HG03520 (cell line): Measurements from ENCODE around the gene CD200.
"Not testable (repeated sequence)": the region's sequence is repeated elsewhere in the genome, so short reads cannot be mapped to it uniquely, and the experiment has no call there.

Experiments
- ATAC-seq: cut with Tn5 transposase; IDR thresholded peaks from one replicate; pipeline ENCODE4 v1.9.1; 2021; ENCODE audit warnings: mild to moderate bottlenecking, moderate library complexity; ENCODE audit not compliant: unreplicated experiment

CD200 gene

DNA sequence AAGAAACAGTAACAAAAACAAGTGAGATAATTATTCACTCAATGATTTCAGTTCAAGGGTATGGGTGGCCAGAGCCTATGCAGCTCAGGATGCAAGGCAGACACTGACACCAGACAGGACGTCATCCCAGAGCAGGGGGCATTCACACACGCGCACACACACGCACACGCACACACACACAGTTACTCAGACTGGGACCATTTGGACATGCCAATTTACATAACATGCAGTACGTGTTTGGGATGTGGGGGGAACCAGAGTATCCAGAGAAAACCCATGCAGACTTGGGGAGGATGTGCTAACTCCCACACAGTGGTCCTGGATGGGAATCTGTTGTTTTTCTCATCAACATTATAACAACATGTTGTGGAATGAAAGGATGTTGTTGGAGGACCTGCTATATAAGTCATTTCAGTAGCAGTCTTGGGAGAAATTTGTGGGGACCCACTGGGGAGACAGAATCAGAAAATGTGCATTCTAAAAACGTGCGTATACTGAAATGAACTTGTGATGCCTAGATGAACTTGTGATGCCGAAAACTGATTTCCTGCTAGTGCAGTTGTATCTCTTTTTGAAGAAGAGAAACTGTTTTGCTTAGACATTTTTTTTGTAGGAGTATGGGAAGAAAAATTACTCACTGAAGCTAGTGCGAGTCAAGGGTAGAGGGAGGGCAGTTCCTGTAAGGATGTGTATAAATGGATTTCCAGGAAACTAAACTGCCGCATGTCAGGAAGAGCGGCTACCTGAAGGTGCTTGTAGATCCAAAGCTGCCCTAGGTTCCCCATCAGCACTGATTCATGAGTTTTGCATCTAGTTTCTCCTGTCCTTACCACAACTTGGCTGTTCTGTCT lies 25.2 kb downstream of the CD200 start:
- ATAC-seq = no peak

DNA sequence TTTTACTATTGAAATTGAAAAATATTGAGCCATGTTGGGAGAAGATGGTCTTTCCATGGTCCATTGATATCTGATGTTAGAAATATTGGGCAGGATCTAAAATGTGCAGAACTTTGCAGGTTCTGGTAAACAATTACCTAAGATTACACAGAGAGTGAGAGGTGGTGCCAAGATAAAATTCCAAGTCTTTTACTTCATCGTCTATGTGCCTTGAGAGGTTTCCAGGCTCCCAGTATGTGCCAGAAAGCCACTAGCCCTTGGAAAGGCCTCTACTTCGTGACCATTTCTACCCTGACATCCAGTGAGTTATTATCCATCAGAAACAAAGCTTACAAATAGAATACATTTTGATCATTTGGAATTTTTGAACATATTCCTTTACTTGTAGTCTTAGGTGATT lies 27.6 kb downstream of the CD200 start:
- ATAC-seq = no peak

DNA sequence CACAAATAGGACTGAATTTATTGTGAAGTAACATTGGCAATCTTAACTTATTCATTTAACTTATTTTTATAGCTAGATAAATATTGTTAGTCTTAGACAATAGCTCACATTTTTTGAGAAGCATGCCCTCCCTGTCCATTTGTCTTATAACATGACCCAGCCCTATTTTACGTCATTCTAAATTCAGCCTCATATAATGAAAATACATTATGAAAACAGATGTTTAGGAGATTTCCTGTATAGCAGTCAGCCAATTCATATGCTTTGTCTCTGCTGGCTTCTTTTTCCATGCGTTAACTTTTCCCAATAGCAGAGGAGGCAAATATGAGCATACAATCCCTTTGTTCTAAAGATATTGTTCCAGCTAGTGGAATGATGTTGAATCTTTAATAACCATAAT lies 29.3 kb downstream of the CD200 start:
- no peak for ATAC-seq

DNA sequence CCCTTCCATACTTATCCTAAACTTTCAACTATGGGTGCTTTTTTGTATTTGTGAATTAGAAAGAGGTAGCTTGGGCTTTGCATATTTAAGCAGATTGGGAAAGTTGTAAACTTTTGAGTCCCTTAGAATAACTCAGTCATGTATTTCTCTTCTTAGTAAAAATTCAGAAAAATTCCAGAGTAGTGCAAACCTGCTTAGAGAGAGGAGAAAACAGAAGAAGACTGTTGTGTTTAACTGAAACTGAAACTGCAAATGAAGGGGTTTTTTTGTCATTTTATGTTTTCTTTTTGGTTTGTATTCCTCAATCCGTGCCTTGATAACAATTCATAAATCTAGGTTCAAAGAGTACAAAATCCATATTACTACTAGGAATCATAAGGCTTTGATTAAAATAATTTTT lies 31.3 kb downstream of the CD200 start:
- no peak for ATAC-seq

DNA sequence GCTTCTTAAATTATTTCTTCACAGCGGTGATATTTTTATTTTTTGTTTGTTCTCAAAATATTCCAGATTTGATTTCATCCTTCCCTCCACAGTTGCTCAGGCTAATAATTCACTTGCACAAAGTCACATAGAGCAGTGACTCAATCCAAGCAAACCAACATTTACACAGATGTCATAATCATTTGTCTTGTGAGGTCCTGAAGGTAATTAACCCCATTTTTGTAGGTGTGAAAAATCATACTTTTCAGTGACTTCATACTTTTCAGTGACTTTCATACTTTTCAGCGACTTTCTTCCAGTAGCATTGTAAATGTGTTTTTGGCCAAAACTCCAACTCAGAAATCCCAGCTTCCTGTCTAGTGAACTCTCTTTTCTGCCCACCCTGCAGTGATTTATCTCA lies 32.1 kb downstream of the CD200 start:
- no peak for ATAC-seq

DNA sequence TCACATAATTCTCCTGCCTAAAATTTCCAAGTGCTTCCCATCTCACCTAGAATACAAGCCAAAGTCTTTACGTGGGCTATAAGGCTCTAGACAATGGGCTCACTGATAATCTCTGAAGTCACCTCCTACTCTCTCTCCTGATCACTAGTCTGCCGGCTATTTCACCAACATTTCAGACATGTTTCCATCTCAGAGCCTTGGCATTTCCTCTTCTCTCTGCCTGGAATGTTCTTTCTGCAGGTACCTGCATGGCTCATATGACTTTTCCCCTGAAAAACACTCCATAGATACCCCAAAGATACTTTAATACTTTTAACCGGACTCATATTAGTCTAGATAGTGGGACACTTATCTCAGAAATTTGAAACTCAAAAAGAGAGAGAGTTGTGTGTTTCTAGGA lies 32.7 kb downstream of the CD200 start:
- ATAC-seq = no peak

DNA sequence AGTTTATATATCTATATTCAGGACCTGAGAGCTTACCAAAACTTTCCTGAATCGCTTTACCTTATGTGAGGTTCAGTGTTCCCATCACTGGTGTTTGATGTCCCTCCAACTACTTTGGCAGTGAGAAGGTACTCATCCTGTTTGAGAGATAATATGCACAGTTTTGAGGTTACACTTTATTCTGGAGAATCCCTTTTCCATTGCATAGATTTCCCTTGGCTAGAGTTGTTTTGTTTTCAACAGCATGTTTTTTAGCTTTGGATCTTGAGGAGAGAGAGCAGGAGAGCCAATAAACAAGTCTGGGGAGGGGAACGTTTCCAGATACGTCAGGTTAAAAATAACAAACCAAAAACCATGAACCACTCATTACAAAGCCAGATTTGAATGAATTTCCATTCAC lies 33.6 kb downstream of the CD200 start:
- ATAC-seq = no peak

DNA sequence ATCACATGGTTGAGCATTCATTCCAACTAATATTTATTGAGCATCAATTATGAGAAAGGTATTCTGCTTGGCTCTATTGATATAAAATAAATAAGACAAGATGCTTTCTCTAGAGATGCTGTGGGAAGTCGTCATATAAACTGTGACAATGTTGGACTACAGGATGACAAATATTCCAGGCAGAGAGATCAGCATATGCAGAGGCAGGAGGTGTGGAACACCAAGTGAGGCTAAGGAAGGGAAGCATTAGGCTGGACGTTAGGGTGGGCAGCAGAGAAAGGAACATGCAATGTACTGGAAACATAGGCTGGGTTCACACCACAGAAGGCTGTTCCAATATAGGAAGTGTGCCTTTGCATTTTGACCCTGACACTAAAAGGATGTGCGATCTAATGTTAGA lies 38.6 kb downstream of the CD200 start:
- ATAC-seq = no peak

DNA sequence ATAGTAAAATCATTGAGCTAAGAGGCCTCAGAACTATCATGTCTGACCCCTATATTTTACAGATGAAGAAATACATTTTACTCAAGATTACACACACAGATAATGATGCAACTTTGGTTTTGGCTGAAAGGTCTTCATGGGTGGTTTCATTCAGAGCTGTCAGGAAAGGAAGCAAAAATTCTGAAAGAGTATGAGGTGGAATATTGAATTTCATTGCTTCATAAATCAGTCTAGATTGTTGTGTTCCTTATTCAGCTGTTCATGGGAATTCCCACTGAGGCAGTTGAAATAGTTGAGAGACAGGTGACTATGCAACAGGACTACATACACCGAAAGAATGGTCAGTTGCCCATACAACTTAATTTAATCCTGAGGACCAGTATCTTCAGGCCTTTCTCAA lies 39.4 kb downstream of the CD200 start:
- no peak for ATAC-seq

DNA sequence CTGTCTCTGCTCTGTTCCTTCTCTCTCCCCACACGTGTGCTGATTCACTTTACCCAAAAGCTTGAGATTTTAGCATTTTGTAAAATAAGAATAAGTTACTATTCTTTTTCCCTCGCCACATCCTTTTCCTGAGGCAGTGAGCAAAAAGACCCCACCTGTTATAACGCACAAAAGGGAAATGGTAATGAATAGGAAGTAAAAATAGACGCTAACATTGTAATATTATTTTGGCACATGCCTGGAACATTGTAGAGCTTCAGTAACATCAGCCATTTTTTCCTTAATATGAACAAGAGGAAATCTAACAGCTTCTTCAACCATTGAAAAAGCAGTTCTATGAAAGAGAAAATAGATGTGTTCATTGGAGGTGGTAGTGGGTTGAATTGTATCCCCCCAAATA lies 40.5 kb downstream of the CD200 start:
- ATAC-seq = no peak

DNA sequence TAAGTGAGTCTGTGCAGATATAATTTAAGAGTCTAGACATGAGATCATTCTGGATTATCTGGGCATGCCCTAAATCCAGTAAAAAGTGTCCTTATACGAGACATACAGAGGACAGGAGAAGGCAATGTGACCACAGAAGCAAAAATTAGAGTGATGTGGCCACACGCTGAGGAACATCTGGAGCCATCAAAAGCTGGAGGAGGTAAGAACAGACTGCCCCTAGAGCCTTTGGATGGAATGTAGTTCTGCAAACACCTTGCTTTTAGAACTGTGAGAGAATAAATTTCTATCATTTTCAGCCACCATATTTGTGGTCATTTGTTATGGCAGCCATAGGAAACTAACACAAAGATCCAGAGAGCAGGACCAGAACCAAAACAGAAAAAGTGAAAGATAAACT lies 41.0 kb downstream of the CD200 start:
- no peak for ATAC-seq

DNA sequence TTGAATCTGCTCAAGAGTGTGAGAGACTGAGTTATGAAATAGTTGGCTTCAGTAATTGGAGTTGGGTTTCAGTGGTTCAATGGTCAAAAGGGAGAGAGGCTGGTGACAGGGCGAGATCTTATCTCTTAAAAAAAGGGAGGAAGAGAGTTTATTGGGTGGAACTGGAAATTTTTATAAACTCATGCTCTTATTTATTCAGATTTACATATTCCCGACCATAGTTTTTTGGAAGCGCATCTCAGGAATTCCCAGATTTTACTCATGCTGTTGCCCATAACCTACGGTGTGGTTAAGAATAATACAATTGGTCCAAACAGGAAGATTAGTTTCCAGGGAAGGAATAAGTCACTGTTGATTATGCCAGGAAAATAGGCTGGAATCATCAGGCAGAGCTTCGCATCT lies 41.4 kb downstream of the CD200 start:
- no peak for ATAC-seq

DNA sequence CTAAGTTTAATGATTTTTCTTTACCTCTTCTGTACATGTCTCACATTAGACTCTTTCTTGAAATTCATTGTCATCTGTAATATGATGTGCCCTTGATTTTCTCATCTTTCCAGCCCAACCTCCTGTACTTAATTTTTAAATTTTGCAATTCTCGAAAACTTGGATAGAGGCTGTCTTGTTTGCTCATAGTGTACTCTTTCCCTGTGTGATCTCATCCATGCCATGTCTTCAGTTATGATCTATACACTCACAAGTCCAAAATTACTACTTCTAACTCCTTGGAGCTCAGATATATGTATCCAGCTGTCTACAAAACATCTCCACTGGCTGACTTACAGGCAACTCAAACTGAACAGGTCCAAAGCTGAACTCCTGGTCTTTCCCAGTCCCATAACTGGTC lies 42.2 kb downstream of the CD200 start:
- ATAC-seq = no peak

DNA sequence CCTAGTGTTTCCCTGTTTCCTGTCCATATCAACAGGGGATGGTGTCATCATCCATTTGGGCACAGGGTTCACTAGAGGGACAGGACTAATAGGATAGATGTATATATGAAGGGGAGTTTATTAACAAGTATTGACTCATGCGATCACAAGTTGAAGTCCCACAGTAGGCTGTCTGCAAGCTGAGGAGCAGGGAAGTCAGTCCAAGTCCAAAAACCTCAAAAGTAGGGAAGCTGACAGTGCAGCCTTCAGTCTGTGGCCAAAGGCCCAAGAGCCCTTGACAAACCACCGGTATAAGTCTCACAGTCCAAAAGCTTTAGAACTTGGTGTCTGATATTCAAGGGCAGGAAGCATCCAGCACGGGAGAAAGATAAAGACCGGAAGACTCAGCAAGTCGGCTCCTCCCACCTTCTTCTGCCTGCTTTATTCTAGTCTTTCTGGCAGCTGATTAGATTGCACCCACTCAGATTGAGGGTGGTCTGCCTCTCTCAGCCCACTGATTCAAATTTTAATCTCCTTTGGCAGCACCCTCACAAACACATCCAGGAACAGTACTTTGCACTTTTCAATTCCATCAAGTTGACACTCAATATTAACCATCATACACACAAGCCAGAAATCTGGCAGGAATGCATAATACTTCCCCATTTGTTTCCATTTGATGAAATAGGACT lies 43.4 kb downstream of the CD200 start:
- ATAC-seq = no peak

DNA sequence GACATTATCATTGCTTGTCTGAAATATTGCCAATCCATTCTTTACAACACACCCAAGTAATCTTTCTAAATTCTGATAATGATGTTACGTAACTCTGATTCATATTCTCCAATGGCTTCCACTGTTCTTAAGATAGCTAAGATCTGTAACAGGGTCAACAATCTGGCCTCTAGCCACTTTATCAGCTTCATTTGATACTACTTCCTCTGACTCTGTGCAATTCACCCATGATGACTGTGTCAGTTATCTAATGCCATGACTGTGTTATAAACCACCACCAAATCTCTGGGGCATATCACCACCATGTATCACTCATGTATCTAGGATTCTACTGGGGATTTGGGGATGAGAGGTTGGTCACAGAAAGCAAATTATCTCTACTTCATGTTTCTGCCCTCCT lies 44.0 kb downstream of the CD200 start:
- no peak for ATAC-seq

DNA sequence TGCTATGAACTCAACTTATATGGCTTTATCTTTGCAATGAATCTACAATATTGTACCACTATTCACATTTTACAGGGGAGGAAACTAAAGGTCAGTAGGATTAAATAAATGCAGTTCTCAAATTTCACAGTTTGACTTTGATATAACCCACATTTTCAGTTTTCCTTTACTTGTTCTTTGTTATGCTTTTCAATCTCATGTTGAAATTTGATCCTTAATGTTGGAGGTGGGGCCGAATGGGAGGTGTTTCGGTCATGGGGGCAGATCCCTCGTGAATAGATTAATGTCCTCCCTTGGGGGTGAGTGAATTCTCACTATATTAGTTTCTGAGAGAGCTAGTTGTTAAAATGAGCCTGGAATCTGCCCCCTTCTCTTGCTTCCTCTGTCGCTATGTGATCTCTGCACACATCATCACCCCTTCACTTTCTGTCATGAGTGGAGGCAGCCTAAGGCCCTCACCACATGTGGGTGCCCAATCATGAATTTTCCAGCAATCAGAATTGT lies 44.7 kb downstream of the CD200 start:
- ATAC-seq = no peak

DNA sequence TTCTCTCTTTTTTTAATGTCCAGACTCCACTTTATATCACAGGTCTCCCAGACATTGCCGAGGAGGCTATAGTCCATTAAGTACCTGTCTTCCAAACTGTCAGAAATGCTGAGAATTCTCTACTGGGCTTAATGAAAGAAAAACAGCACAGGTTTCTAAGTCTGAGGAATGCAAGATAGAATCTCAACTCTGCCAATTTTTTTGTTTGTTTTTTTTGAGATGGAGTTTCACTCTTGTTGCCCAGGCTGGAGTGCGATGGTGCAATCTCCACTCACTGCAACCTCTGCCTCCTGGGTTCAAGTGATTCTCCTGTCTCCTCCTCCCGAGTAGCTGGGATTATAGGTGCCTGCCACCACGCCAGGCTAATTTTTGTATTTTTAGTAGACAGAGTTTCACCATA lies 45.4 kb downstream of the CD200 start:
- not testable (repeated sequence) for ATAC-seq

DNA sequence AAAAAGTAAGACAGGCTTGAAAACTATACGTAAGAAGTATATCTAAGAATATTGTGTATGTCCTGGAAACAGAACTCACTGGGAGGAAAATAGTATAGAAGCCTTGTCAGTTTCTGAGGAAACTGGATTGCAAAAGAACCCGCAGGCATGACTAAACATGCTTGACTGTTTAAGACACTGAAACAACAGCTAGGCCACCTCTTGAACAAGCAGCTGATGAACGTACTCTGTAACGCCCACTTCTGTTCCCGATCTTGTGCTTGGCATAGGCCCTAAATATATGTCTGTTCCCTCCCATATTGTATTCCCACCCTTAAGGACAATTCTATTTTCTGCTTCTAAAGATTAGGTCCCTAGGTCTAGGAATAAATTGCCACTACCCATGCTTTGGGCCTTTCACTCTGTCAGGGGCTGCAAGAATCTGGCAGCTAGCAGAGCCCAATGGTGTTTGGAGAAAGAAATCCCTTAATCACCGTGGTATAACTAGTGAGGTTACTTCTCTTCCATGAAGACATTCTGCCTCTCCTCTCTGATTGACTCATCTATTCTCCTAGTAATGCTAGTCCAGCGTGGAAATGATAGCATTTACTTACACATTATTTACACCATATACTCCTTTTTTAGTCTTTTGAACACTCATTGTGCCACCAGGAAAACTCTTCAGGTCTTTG lies 46.2 kb downstream of the CD200 start:
- no peak for ATAC-seq

DNA sequence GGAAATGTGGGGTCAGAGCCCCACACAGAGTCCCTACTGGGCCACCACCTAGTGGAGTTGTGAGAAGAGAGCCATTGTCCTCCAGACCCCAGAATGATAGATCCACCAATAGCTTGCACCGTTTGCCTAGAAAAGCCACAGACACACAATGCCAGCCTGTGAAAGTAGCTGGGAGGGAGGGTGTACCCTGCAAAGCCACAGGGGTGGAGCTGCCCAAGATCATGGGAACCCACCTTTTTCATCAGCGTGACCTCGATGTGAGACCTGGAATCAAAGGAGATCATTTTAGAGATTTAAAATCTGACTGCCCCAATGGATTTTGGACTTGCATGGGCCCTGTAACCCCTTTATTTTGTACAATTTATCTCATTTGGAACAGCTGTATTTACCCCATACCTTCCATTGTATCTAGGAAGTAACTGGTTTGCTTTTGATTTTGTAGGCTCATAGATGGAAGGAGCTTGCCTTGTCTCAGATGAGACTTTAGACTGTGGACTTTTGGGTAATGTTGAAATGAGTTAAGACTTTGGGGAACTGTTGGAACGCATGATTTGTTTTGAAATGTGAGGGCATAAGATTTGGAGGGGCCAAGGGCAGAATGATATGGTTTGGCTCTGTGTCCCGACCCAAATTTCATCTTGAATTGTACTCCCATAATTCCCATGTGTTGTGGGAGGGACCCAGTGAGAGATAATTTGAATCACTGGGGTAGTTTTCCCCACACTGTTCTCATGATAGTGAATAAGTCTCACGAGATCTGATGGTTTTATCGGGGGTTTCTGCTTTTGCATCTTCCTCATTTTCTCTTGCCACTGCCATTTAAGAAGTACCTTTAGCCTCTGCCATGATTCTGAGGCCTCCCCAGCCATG lies 49.0 kb downstream of the CD200 start:
- ATAC-seq = no peak

DNA sequence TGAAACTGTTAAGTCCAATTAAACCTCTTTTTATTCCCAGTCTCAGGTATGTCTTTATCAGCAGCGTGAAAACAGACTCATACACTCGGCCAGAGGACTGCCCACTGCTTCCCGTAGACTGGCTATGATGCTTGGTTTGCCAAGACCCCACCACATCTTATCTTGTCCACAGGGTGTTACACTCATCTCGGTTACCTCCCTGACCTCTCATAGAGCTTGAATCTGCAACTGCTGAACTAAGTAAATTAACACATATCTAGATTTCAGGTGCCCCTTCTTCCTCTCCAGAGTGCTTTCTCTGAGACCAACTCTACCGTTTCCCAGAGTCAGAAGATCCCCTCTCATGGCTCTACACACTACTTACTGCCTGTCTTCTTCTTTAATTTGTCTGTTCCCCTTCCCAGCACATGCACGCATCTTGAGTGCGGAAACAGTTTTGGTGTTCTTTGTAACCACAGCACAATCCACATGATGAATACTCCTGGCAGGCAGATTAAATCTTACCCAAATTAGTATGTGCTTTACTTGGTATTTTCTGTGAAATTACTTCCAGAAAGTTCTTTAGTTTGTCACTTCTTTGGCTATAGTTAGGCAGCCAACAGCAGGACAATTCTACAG lies 49.7 kb downstream of the CD200 start:
- ATAC-seq = no peak
